SK-N-SH treated with all-trans-retinoic acid at 6 μM for 48 hours (cell line): ENCODE data around the gene AHRR.

ENCODE experiments used
- BACH2 ChIP-seq: fragments of 250-450 bp; sonication (Bioruptor Pico); IDR thresholded peaks from 2 replicates; pipeline ENCODE4 v1.9.0; 2021; ENCODE audit warnings: mild to moderate bottlenecking, borderline replicate concordance
- ZFP3 ChIP-seq: fragments of 250-450 bp; sonication (Bioruptor Pico); IDR thresholded peaks from 2 replicates; pipeline ENCODE4 v1.5.0; 2020; ENCODE audit warnings: mild to moderate bottlenecking, moderate library complexity
- ZNF70 ChIP-seq: fragments of 450-650 bp; formaldehyde crosslinking; IDR thresholded peaks from 2 replicates; pipeline ENCODE4 v1.5.0; 2020; ENCODE audit warnings: mild to moderate bottlenecking, moderate library complexity
- TF ChIP-seq, protein P1 (sequence below): fragments of 250-450 bp; sonication (Bioruptor Pico); IDR thresholded peaks from 2 replicates; pipeline ENCODE4 v1.8.0; 2020; ENCODE audit warnings: mild to moderate bottlenecking, moderate library complexity, borderline replicate concordance

GRCh38 chr5:415928-416635, 94.6 kb downstream of the AHRR start:
- TF ChIP-seq ZNF70 (CRISPR knock-in tag): no peak
- no peak for TF ChIP-seq BACH2 (CRISPR knock-in tag)
- TF ChIP-seq, protein P1, sequence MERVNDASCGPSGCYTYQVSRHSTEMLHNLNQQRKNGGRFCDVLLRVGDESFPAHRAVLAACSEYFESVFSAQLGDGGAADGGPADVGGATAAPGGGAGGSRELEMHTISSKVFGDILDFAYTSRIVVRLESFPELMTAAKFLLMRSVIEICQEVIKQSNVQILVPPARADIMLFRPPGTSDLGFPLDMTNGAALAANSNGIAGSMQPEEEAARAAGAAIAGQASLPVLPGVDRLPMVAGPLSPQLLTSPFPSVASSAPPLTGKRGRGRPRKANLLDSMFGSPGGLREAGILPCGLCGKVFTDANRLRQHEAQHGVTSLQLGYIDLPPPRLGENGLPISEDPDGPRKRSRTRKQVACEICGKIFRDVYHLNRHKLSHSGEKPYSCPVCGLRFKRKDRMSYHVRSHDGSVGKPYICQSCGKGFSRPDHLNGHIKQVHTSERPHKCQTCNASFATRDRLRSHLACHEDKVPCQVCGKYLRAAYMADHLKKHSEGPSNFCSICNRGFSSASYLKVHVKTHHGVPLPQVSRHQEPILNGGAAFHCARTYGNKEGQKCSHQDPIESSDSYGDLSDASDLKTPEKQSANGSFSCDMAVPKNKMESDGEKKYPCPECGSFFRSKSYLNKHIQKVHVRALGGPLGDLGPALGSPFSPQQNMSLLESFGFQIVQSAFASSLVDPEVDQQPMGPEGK: no peak
- TF ChIP-seq ZFP3 (CRISPR knock-in tag): no peak
